Trophoblast cell (in vitro differentiated cells and primary cell): ENCODE measurements around the gene TRERF1. TPM values are rescaled to one million over a fixed set of nuclear protein-coding genes. Genes with fewer than 3 reads are reported as not detected.

Experiments
- DNase-seq, 2 donors: peaks; one replicate each; pipeline ENCODE4 v3.0.0-alpha.2; 2016
- H2AFZ ChIP-seq: 2 replicates; pipeline ENCODE4 v1.6.1; 2013; ENCODE audit warnings: low read length, moderate library complexity, mild to moderate bottlenecking; ENCODE audit not compliant: insufficient read depth, poor library complexity
- H2AK5ac ChIP-seq: 2 replicates; pipeline ENCODE4 v1.6.1; 2013; ENCODE audit warnings: mild to moderate bottlenecking, low read length
- H2BK120ac ChIP-seq: 2 replicates; pipeline ENCODE4 v1.6.1; 2013; ENCODE audit warnings: low read length, mild to moderate bottlenecking, moderate library complexity; ENCODE audit not compliant: insufficient read depth, poor library complexity
- H2BK12ac ChIP-seq: 2 replicates; pipeline ENCODE4 v1.6.1; 2013; ENCODE audit warnings: mild to moderate bottlenecking, low read length, moderate library complexity
- H2BK5ac ChIP-seq: 2 replicates; pipeline ENCODE4 v1.6.1; 2013; ENCODE audit warnings: low read length, low read depth, moderate library complexity, mild to moderate bottlenecking; ENCODE audit not compliant: poor library complexity
- H3K14ac ChIP-seq: 2 replicates; pipeline ENCODE4 v1.6.1; 2013; ENCODE audit warnings: mild to moderate bottlenecking, low read length
- H3K18ac ChIP-seq: 2 replicates; pipeline ENCODE4 v1.6.1; 2013; ENCODE audit warnings: mild to moderate bottlenecking, low read length
- H3K23ac ChIP-seq: 2 replicates; pipeline ENCODE4 v1.6.1; 2013; ENCODE audit warnings: low read length
- H3K27ac ChIP-seq: 2 replicates; pipeline ENCODE4 v1.5.1; 2013; ENCODE audit warnings: low read depth, mild to moderate bottlenecking, inconsistent platforms, low read length, moderate library complexity
- H3K27me3 ChIP-seq: 2 replicates; pipeline ENCODE4 v1.6.1; 2013; ENCODE audit warnings: inconsistent platforms, mild to moderate bottlenecking, low read length, moderate library complexity; ENCODE audit not compliant: insufficient read depth
- H3K36me3 ChIP-seq, 2 experiments: 1 replicate in 1 of 2; 2 replicates in 1 of 2; pipeline ENCODE4 v1.6.1; 2013; ENCODE audit warnings: low read length in 2 of 2, mild to moderate bottlenecking in 2 of 2, moderate library complexity in 1 of 2; ENCODE audit not compliant: insufficient read depth in 2 of 2, control insufficient read depth in 1 of 2
- H3K4ac ChIP-seq: 2 replicates; pipeline ENCODE4 v1.6.1; 2013; ENCODE audit warnings: low read depth, mild to moderate bottlenecking, low read length, moderate library complexity
- H3K4me1 ChIP-seq, 2 experiments: 1 replicate in 1 of 2; 2 replicates in 1 of 2; pipeline ENCODE4 v1.6.1; 2013; ENCODE audit warnings: low read length in 2 of 2, mild to moderate bottlenecking in 2 of 2, moderate library complexity in 1 of 2; ENCODE audit not compliant: insufficient read depth in 2 of 2, control insufficient read depth in 1 of 2
- H3K4me2 ChIP-seq: 2 replicates; pipeline ENCODE4 v1.6.1; 2013; ENCODE audit warnings: inconsistent platforms, mild to moderate bottlenecking, low read length, moderate library complexity
- H3K4me3 ChIP-seq: 2 replicates; pipeline ENCODE4 v1.5.1; 2013; ENCODE audit warnings: mild to moderate bottlenecking, low read depth, low read length, inconsistent platforms
- H3K79me1 ChIP-seq: one replicate; pipeline ENCODE4 v1.6.1; 2013; ENCODE audit warnings: low read length
- H3K79me2 ChIP-seq: 2 replicates; pipeline ENCODE4 v1.6.1; 2013; ENCODE audit warnings: low read length, mild to moderate bottlenecking; ENCODE audit not compliant: control insufficient read depth, insufficient read depth, poor library complexity
- H3K9ac ChIP-seq: 2 replicates; pipeline ENCODE4 v1.6.1; 2013; ENCODE audit warnings: mild to moderate bottlenecking, low read length
- H3K9me3 ChIP-seq: 2 replicates; pipeline ENCODE4 v1.6.1; 2013; ENCODE audit warnings: low read depth, mild to moderate bottlenecking, control low read depth, inconsistent platforms, low read length; ENCODE audit not compliant: insufficient read depth
- H4K12ac ChIP-seq: 2 replicates; pipeline ENCODE4 v1.6.1; 2013; ENCODE audit warnings: low read depth, mild to moderate bottlenecking, low read length, moderate library complexity
- H4K8ac ChIP-seq: 2 replicates; pipeline ENCODE4 v1.6.1; 2013; ENCODE audit warnings: low read depth, mild to moderate bottlenecking, low read length, moderate library complexity
- H4K91ac ChIP-seq: one replicate; pipeline ENCODE4 v1.6.1; 2013; ENCODE audit warnings: low read depth, mild to moderate bottlenecking, low read length, moderate library complexity
- WGBS: extraction: QIAGEN DNeasy Blood & Tissue Kit; methylation state at CpG from one replicate; pipeline ENCODE4 v1.1.7; 2013; ENCODE audit warnings: missing lambda C conversion rate; ENCODE audit not compliant: insufficient read length, insufficient coverage; ENCODE audit errors: extremely low coverage; 5-methylcytosine and 5-hydroxymethylcytosine counted together
- polyA plus RNA-seq: library from polyadenylated mRNA; stranded (reverse); fragments of 200-250 nt; gene quantifications from 2 replicates; pipeline ENCODE4 v1.2.3, GENCODE V29; 2013

TRERF1 gene, protein sequence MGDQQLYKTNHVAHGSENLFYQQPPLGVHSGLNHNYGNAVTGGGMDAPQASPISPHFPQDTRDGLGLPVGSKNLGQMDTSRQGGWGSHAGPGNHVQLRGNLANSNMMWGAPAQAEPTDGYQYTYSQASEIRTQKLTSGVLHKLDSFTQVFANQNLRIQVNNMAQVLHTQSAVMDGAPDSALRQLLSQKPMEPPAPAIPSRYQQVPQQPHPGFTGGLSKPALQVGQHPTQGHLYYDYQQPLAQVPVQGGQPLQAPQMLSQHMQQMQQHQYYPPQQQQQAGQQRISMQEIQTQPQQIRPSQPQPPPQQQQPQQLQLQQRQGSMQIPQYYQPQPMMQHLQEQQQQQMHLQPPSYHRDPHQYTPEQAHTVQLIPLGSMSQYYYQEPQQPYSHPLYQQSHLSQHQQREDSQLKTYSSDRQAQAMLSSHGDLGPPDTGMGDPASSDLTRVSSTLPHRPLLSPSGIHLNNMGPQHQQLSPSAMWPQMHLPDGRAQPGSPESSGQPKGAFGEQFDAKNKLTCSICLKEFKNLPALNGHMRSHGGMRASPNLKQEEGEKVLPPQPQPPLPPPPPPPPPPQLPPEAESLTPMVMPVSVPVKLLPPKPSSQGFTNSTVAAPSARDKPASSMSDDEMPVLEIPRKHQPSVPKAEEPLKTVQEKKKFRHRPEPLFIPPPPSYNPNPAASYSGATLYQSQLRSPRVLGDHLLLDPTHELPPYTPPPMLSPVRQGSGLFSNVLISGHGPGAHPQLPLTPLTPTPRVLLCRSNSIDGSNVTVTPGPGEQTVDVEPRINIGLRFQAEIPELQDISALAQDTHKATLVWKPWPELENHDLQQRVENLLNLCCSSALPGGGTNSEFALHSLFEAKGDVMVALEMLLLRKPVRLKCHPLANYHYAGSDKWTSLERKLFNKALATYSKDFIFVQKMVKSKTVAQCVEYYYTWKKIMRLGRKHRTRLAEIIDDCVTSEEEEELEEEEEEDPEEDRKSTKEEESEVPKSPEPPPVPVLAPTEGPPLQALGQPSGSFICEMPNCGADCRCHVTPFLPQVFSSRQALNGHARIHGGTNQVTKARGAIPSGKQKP (N-terminal part only)
- polyA plus RNA-seq = 2.3 and 2.4 TPM in 2 replicates

DNA sequence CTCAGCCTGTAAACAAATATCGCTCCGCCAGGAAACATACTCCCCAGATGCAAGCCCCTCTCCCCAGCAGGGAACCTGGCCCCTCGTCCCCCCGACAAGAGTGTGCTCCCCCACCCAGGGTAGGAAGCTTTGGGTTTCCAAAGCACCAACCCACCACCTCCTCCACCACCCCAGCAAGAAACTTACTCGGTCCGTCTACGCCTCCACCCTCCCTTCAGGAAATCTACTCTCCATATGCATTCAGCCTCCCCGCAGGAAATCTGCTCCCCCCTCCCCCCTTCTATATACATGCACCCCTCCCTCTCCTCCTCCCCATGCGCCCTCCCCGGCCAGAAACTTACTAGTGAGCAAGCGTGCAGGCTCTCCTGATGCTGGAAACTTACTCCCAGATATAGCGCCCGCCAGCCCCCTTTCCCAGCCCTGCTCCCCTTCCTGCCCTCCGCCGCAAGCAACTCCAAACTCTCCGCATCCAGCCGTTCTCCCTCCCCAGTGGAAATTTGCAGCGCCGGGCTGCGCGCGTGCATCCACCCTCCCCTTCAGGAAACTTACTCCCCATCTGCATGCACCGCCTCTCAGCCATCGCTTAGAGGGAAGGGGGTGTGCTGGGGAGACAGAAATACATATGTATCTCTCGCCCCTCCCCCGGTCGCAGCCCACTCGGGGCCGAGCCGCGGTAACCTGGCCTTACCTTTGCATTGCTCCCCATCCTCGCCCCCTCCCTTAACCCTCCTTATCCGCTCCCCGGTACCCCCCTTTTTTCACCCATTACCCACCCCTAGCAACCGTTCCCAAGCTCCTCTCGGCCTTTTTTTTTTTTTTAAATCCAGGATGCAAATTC is at the start of gene TRERF1:
TSS of gene TRERF1 (minus strand) at position 594 of the 838 bp plus-strand sequence. CDS start 182,336 bp downstream, outside the sequence.
- no CpG with 5 or more reads among the region's 36 CpGs for WGBS
- Histone ChIP-seq H2AFZ (peak within 1 kb of the TSS; percentile 94), H3K27ac (peak within 1 kb of the TSS; percentile 89), H3K4me3 (peak within 1 kb of the TSS; percentile 88), H3K14ac (peak within 1 kb of the TSS; percentile 100), H4K91ac (peak within 1 kb of the TSS; percentile 95), H3K79me1 (peaks cover 17% of the 10 kb centered on the region), H3K4ac (peak within 1 kb of the TSS; percentile 94), H2BK12ac (peak within 1 kb of the TSS; percentile 77), H3K4me2 (peak within 1 kb of the TSS; percentile 99), H2AK5ac (peak within 1 kb of the TSS; percentile 85), H3K18ac (peak within 1 kb of the TSS; percentile 96), H4K12ac (peak within 1 kb of the TSS; percentile 98), H3K9ac (peak within 1 kb of the TSS; percentile 75), H3K79me2 (peaks cover 5% of the 10 kb centered on the region), H3K27me3 (no peaks in the 10 kb centered on the region), H3K4me1 (peaks cover 9 to 21% of the 10 kb centered on the region in 2 experiments), H3K36me3 (no peaks in the 10 kb centered on the region), H2BK5ac (peak within 1 kb of the TSS; percentile 94), H3K9me3 (peaks cover 4% of the 10 kb centered on the region), H4K8ac (peak within 1 kb of the TSS; percentile 96), H2BK120ac (peak within 1 kb of the TSS; percentile 96), H3K23ac (peak within 1 kb of the TSS; percentile 7)
- DNase-seq = no peak

DNA sequence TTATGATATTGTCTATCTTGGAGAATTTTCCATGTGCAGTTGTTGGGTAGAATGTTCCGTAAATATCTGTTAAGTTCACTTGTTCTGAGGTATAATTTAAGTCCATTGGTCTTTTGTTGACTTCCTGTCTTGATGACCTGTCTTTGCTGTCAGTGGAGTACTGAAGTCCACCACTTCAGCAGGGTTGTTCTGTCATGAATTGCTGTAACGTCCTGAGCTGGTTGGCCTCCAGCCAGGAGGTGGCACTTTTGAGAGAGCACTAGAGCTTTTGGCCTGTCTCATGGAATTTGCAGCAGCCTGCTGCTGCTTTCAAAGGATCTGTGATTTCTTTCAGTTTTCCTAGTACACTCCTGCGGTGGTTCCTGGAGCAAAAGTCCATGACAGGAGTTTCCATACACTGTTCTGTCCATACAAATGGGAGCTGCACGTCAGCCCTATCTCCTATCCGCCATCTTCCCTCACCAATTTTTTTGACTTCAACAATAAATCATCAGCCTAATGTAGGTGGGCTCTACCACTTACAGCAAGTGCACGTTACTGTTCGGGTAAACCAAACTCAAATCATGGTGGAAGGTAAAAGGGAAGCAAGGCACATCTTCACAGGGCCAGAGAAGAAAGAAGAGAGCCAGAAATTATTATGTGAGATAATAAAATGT is 46.9 kb upstream of the TRERF1 start:
- no peaks in the 10 kb centered on the region for H3K79me1 ChIP-seq
- H3K4me3 ChIP-seq = no peak overlapping the region
- no peak overlapping the region for H2AFZ ChIP-seq
- no peak overlapping the region for H2BK12ac ChIP-seq
- H3K9ac ChIP-seq = no peak overlapping the region
- no peak overlapping the region for H4K12ac ChIP-seq
- WGBS = no CpG with 5 or more reads among the region's 7 CpGs
- H3K4me2 ChIP-seq = no peak overlapping the region
- H3K23ac ChIP-seq = no peak overlapping the region
- no peak overlapping the region for H2BK5ac ChIP-seq
- H2BK120ac ChIP-seq = no peak overlapping the region
- H3K9me3 ChIP-seq = no peaks in the 10 kb centered on the region
- no peaks in the 10 kb centered on the region for H3K36me3 ChIP-seq
- H2AK5ac ChIP-seq = no peak overlapping the region
- no peak for DNase-seq
- H3K27me3 ChIP-seq = no peaks in the 10 kb centered on the region
- H4K8ac ChIP-seq = no peak overlapping the region
- H3K79me2 ChIP-seq = no peaks in the 10 kb centered on the region
- no peak overlapping the region for H3K18ac ChIP-seq
- H3K14ac ChIP-seq = no peak overlapping the region
- H3K27ac ChIP-seq = no peak overlapping the region
- H3K4me1 ChIP-seq = no peaks in the 10 kb centered on the region
- H3K4ac ChIP-seq = no peak overlapping the region
- no peak overlapping the region for H4K91ac ChIP-seq

DNA sequence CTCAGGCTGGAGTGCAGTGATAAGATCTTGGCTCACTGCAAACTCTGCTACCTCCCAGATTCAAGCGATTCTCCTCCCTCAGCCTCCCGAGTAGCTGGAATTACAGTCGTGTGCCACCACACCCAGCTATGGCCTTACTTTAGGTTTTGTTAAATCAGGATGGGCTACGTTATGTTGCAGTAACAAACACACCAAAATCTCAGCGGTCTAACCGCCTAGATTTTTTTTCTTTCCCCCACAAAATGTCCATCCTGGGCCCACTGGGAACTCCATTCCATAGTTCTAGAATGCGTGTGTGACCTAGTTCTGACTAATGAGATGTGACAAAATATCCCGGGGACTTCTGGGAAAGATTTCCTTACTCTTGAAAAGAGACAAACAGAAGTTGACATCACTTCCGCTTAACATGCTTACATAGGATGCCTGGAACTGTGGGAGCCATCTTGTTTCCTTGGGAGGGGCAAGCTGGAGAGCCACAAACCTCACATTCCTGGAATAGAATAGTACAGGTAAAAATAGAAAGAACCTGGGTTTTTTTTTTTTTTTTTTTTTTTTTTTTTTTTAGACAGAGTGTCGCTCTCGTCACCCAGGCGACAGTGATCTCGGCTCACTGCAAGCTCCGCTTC is 42.3 kb upstream of the TRERF1 start:
- H2BK12ac ChIP-seq = no peak overlapping the region
- no peaks in the 10 kb centered on the region for H3K27me3 ChIP-seq
- no peak overlapping the region for H4K12ac ChIP-seq
- H3K4ac ChIP-seq = no peak overlapping the region
- H2AFZ ChIP-seq = no peak overlapping the region
- H4K8ac ChIP-seq = no peak overlapping the region
- H3K4me2 ChIP-seq = no peak overlapping the region
- no peaks in the 10 kb centered on the region for H3K79me1 ChIP-seq
- no peaks in the 10 kb centered on the region for H3K36me3 ChIP-seq
- no peak overlapping the region for H3K14ac ChIP-seq
- no peak for DNase-seq
- WGBS = no CpG with 5 or more reads among the region's 14 CpGs
- H3K9ac ChIP-seq = no peak overlapping the region
- no peak overlapping the region for H4K91ac ChIP-seq
- H3K79me2 ChIP-seq = no peaks in the 10 kb centered on the region
- no peak overlapping the region for H3K23ac ChIP-seq
- no peak overlapping the region for H2BK5ac ChIP-seq
- no peak overlapping the region for H3K4me3 ChIP-seq
- H3K27ac ChIP-seq = no peak overlapping the region
- H3K4me1 ChIP-seq = no peaks in the 10 kb centered on the region
- H2BK120ac ChIP-seq = no peak overlapping the region
- H3K18ac ChIP-seq = no peak overlapping the region
- H2AK5ac ChIP-seq = no peak overlapping the region
- H3K9me3 ChIP-seq = no peaks in the 10 kb centered on the region
